ENCODE measurements around the gene KLHL30. TPM values are rescaled to one million over a fixed set of nuclear protein-coding genes. Genes with fewer than 3 reads are reported as not detected.

KLHL30 gene
- total and polyA plus RNA-seq, 8 donors = 0.06 to 1.0 (median 0.15) TPM

- intact Hi-C loops (cut with DNase I) = no loop called here
- Histone ChIP-seq H3K27me3 (peaks cover 0 to 25% of the 10 kb centered on the region in 2 donors), H3K4me3 (no peak overlapping the region), H3K27ac (no peak overlapping the region), H3K36me3 (no peaks in the 10 kb centered on the region), H3K4me1 (peaks cover 0 to 9% of the 10 kb centered on the region in 2 donors), H3K9me3 (no peaks in the 10 kb centered on the region)
- ATAC-seq (no peak), DNase-seq (peak in 1 of 4 donors; percentile 49)
- TF ChIP-seq CTCF (IDR thresholded peaks at IDR 0.05) = no peak
These were observed 6.6 kb upstream of the KLHL30 start for GRCh38 chr2:238131761-238132462.

- Histone ChIP-seq H3K36me3 (no peaks in the 10 kb centered on the region), H3K27ac (no peak overlapping the region), H3K27me3 (peaks cover 0 to 19% of the 10 kb centered on the region in 2 donors), H3K9me3 (no peaks in the 10 kb centered on the region), H3K4me3 (no peak overlapping the region), H3K4me1 (peaks cover 0 to 10% of the 10 kb centered on the region in 2 donors)
- no peak for TF ChIP-seq CTCF (IDR thresholded peaks at IDR 0.05)
- DNase-seq (peak in 1 of 4 donors; percentile 69), ATAC-seq (no peak)
- intact Hi-C loops (cut with DNase I) = no loop called here
These were observed 5.7 kb upstream of the KLHL30 start for GRCh38 chr2:238132463-238133450.

- no peak overlapping the region for H3K4me3 ChIP-seq
- no peaks in the 10 kb centered on the region for H3K36me3 ChIP-seq
- no peak overlapping the region for H3K27ac ChIP-seq
- H3K27me3 ChIP-seq = peaks cover 0 to 13% of the 10 kb centered on the region in 2 donors
- H3K9me3 ChIP-seq = no peaks in the 10 kb centered on the region
- peak in 1 of 4 donors; percentile 45 for DNase-seq
- intact Hi-C loops (cut with DNase I) = no loop called here
- TF ChIP-seq CTCF (IDR thresholded peaks at IDR 0.05) = no peak
- no peak for ATAC-seq
- peaks cover 0 to 19% of the 10 kb centered on the region in 2 donors for H3K4me1 ChIP-seq
These were observed 4.7 kb upstream of the KLHL30 start for GRCh38 chr2:238133499-238134392.

- peaks cover 0 to 22% of the 10 kb centered on the region in 2 donors for H3K4me1 ChIP-seq
- no peak for TF ChIP-seq CTCF (IDR thresholded peaks at IDR 0.05)
- ATAC-seq (no peak), DNase-seq (peak in 1 of 4 donors; percentile 55)
- intact Hi-C loops (cut with DNase I) = no loop called here
- H3K36me3 ChIP-seq = no peaks in the 10 kb centered on the region
- no peak overlapping the region for H3K4me3 ChIP-seq
- H3K9me3 ChIP-seq = no peaks in the 10 kb centered on the region
- H3K27me3 ChIP-seq = peaks cover 0 to 13% of the 10 kb centered on the region in 2 donors
- H3K27ac ChIP-seq = no peak overlapping the region
These were observed 4.1 kb upstream of the KLHL30 start for GRCh38 chr2:238134393-238134785.

Data from left lung (tissue), 10 donors.